ENCODE results near the gene CFAP74. TPM values are rescaled to one million over a fixed set of nuclear protein-coding genes. Genes with fewer than 3 reads are reported as not detected.
A peak's percentile ranks its signal among the peaks of the same experiment; 100 is the strongest.

The CFAP74 gene
- total RNA-seq, 1 donor from 2014 or later = 6.6 TPM

DNA sequence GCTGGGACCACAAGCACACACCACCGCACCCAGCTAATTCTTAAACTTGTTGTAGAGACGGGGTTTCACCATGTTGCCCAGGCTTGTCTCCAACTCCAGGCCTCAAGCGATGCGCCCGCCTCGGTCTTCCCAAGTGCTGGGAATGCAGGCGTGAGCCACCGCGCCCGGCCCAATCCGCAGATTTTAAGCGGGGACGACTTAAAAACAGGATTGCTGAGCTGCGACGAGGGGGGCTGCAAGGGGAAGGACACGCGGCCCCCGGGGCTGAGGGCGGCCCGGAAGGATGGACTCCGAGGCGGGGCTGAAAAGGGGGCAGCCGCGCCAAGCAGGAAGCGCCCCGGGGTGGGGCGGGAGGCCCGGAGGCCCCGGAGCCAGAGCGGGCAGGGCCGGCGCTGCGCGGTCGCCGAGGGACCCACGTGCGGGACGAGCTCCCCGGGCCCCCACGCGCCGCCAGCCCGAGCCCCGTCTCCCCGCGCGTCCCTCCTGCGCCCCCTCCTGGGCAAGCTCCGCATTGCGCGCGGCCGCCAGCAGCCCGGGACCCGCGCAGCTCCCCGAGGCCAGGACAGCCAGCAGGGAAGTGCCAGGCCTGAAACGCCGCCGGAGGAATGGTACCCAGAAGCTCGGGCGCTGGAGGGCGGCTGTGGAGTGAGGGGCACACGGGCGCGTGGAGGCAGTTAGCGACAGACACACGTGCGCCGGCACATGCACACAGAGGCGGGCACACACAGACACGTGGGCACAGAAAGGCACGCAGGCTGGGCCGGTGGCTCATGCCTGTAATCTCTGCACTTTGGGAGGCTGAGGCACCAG is 41.1 kb upstream of the CFAP74 start:
- H3K36me3 ChIP-seq = no peaks in the 10 kb centered on the region
- peak; percentile 79 for DNase-seq
- H3K4me3 ChIP-seq = peak overlapping the region; percentile 39
- peaks cover 32% of the 10 kb centered on the region for H3K27me3 ChIP-seq (ENCODE audit: low read depth)
- TF ChIP-seq, protein P1, sequence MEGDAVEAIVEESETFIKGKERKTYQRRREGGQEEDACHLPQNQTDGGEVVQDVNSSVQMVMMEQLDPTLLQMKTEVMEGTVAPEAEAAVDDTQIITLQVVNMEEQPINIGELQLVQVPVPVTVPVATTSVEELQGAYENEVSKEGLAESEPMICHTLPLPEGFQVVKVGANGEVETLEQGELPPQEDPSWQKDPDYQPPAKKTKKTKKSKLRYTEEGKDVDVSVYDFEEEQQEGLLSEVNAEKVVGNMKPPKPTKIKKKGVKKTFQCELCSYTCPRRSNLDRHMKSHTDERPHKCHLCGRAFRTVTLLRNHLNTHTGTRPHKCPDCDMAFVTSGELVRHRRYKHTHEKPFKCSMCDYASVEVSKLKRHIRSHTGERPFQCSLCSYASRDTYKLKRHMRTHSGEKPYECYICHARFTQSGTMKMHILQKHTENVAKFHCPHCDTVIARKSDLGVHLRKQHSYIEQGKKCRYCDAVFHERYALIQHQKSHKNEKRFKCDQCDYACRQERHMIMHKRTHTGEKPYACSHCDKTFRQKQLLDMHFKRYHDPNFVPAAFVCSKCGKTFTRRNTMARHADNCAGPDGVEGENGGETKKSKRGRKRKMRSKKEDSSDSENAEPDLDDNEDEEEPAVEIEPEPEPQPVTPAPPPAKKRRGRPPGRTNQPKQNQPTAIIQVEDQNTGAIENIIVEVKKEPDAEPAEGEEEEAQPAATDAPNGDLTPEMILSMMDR (IDR thresholded peaks at IDR 0.05) = peak; percentile 81
- no peak overlapping the region for H3K27ac ChIP-seq
- peak; percentile 70 to 75 for ATAC-seq
- peaks cover 41% of the 10 kb centered on the region for H3K4me1 ChIP-seq
- intact Hi-C loops (cut with DNase I) = loop anchor here (10.0 kb wide), 1 partner anchor 100 kb away; no protein-coding TSS in a partner anchor
- H3K9me3 ChIP-seq = no peaks in the 10 kb centered on the region

DNA sequence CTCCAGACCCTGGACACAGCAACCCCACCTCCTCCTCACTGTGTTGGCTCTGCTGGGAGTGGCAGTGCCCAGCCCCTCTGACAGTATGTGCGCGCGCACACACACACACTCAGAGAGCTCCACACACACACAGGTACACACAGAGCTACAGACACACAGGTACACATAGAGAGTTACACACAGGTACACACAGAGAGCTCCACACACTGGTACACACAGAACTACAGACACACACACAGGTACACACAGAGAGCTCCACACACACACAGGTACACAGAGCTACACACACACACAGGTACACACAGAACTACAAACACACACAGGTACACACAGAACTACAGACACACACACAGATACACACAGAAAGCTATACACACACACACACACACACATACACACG is 40.3 kb upstream of the CFAP74 start:
- Histone ChIP-seq H3K4me1 (peaks cover 32% of the 10 kb centered on the region), H3K27me3 (ENCODE audit: low read depth) (peaks cover 25% of the 10 kb centered on the region), H3K36me3 (no peaks in the 10 kb centered on the region), H3K4me3 (no peak overlapping the region), H3K9me3 (no peaks in the 10 kb centered on the region), H3K27ac (no peak overlapping the region)
- ATAC-seq (no peak), DNase-seq (no peak)
- intact Hi-C loops (cut with DNase I) = loop anchor here (10.0 kb wide), 1 partner anchor 99 kb away; no protein-coding TSS in a partner anchor
- TF ChIP-seq, protein P1 (IDR thresholded peaks at IDR 0.05) = no peak

DNA sequence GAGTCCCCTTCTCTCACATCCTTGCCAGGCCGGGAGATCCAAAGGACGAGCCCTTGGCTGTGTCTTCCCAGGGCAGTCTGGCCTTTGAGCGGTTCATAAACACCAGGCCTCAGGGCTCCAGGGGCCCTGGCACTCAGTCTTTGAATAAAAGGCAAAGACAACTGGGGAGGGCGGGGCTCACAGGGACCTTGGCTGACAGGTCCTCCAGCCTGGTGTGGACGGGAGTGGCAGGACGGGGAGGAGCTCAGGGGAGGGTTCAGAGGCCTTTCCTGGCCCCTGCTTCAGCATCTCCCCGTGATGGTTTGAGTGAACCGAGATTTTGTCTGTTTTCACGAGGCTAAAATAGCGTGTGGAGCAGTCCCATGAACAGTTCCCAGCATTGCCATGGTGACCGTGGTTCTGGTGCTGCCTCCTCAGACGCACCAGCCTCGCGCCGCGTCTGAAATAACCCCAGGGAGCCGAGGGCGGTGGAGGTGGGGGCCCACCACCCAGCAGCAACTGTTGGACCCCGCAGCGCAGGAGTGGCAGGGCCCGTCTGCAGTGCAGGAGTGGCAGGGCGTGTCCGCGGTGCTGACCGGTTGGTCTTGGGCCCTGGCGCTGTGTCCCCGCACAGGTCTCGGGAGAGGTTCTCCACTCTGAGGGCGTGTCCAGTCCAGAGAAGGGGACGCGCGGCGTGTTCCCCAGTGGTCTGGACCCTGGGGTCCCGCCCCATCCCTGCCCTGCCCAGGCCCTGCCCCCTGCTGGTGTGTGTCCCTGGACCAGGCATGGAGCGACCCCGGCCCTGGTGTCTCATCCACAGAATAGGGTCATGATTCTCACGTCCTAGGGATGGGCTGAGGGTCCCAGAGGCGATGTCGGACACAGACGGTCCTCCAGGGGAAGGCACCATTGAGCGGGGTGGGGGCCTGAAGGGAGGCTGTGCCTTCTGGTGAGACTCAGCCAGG is 39.5 kb upstream of the CFAP74 start:
- ATAC-seq (no peak), DNase-seq (no peak)
- Histone ChIP-seq H3K27ac (no peak overlapping the region), H3K9me3 (no peaks in the 10 kb centered on the region), H3K4me1 (peaks cover 26% of the 10 kb centered on the region), H3K4me3 (no peak overlapping the region), H3K27me3 (ENCODE audit: low read depth) (peaks cover 17% of the 10 kb centered on the region), H3K36me3 (no peaks in the 10 kb centered on the region)
- TF ChIP-seq, protein P1 (IDR thresholded peaks at IDR 0.05) = no peak
- intact Hi-C loops (cut with DNase I) = loop anchor here (10.0 kb wide), 1 partner anchor 98 kb away; no protein-coding TSS in a partner anchor

DNA sequence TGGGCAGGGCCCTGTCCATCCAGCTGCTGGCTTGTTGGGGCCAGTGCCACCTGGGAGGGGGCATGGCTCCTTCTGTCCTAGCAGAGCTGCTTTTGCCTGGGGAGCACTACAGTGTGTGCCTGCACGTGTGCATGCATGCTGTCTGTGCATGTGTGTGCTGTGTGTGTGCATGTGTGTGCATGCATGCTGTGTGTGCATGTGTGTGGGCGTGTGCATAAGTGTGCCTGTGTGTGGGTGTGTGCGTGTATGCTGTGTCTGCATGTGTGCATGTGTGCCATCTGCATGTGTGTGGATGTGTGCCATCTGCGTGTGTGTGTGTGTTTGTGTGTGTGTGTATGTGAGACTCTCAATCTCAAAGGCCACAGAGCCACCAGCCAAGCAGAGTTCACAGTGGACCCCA is 38.3 kb upstream of the CFAP74 start:
- intact Hi-C loops (cut with DNase I) = loop anchor here (10.0 kb wide), 1 partner anchor 97 kb away; no protein-coding TSS in a partner anchor
- Histone ChIP-seq H3K4me1 (peaks cover 24% of the 10 kb centered on the region), H3K4me3 (no peak overlapping the region), H3K27me3 (ENCODE audit: low read depth) (peaks cover 6% of the 10 kb centered on the region), H3K27ac (no peak overlapping the region), H3K9me3 (no peaks in the 10 kb centered on the region), H3K36me3 (no peaks in the 10 kb centered on the region)
- ATAC-seq (no peak), DNase-seq (no peak)
- TF ChIP-seq, protein P1 (IDR thresholded peaks at IDR 0.05) = no peak

DNA sequence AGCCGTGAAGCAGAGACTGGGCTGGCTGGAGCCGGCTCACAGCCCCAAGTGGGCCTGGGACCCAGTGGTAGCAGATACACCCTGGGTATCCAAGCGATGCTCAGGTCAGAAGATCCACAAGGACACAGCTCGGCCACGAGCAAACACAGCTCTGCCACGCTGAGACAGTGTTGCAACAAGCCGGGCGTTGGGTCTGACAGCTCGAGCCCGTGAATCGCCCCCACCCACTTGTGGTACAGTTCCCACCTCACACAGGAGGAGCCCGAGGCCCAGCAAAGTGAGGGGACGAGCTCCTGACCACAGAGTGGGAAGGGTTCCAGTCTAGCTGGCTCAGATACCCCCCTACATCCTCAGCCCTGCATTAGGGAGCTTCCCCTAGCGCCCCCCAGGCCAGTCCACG is 37.7 kb upstream of the CFAP74 start:
- intact Hi-C loops (cut with DNase I) = loop anchor here (10.0 kb wide), 1 partner anchor 97 kb away; no protein-coding TSS in a partner anchor
- H3K4me3 ChIP-seq = no peak overlapping the region
- no peaks in the 10 kb centered on the region for H3K36me3 ChIP-seq
- ATAC-seq = no peak
- TF ChIP-seq, protein P1 (IDR thresholded peaks at IDR 0.05) = no peak
- no peak for DNase-seq
- H3K4me1 ChIP-seq = peaks cover 18% of the 10 kb centered on the region
- peaks cover 6% of the 10 kb centered on the region for H3K27me3 ChIP-seq (ENCODE audit: low read depth)
- no peak overlapping the region for H3K27ac ChIP-seq
- H3K9me3 ChIP-seq = no peaks in the 10 kb centered on the region
